Endothelial cell of umbilical vein (primary cell): ENCODE results near the gene NRXN3. TPM values are rescaled to one million over a fixed set of nuclear protein-coding genes. Genes with fewer than 3 reads are reported as not detected.

Experiments
- BruUV-seq: library from RNA; stranded (reverse); fragments of 400-500 nt; replicated peaks from 2 replicates; lab custom pipeline; 2021; lab: Mats Ljungman, UMichigan
- CTCF ChIA-PET: fragments of 300-600, 350-600 bp; sonication (Branson Sonifier 250); formaldehyde crosslinking; loops from one replicate; lab custom pipeline; 2021; ENCODE audit warnings: antibody characterized with exemption, inconsistent platforms; lab: Charles Lee
- POLR2A ChIA-PET: fragments of 300-600, 350-600 bp; sonication (Branson Sonifier 250); formaldehyde crosslinking; loops from one replicate; lab custom pipeline; 2021; ENCODE audit warnings: antibody characterized with exemption, inconsistent platforms; lab: Charles Lee
- DNase-seq: peaks from one replicate; pipeline ENCODE4 v3.0.0-alpha.2; 2011; ENCODE audit warnings: low read depth, low spot score
- FAIRE-seq: peaks from 2 replicates; lab custom pipeline; 2011; peaks lifted over from hg19 to GRCh38; lab: Jason Lieb, UNC
- H2AFZ ChIP-seq: 2 replicates; pipeline ENCODE4 v1.6.0; 2012; ENCODE audit warnings: low read depth, low read length, control low read depth, inconsistent platforms
- H3K27ac ChIP-seq: 2 replicates; pipeline ENCODE4 v1.5.1; 2011; ENCODE audit warnings: low read depth, mild to moderate bottlenecking, control low read depth, low read length, moderate library complexity; ENCODE audit not compliant: insufficient read depth
- H3K27me3 ChIP-seq, 2 experiments: 2 replicates each; pipeline versions ENCODE4 v1.6.0 to v1.6.1; 2011; ENCODE audit warnings: low read length in 2 of 2, mixed read lengths in 1 of 2; ENCODE audit not compliant: control insufficient read depth in 2 of 2, insufficient read depth in 2 of 2
- H3K36me3 ChIP-seq, 2 experiments: 2 replicates in 1 of 2; 3 replicates in 1 of 2; pipeline ENCODE4 v1.5.1; 2011; ENCODE audit warnings: low read length in 2 of 2, mild to moderate bottlenecking in 1 of 2, moderate library complexity in 1 of 2; ENCODE audit not compliant: control insufficient read depth in 2 of 2, insufficient read depth in 2 of 2; ENCODE audit errors: extremely low read depth in 1 of 2
- H3K4me1 ChIP-seq: 3 replicates; pipeline ENCODE4 v1.5.1; 2011; ENCODE audit warnings: mild to moderate bottlenecking, low read length; ENCODE audit not compliant: control insufficient read depth, insufficient read depth; ENCODE audit errors: extremely low read depth
- H3K4me2 ChIP-seq: 2 replicates; pipeline ENCODE4 v1.6.1; 2011; ENCODE audit warnings: low read length, control low read depth, mixed read lengths; ENCODE audit not compliant: insufficient read depth
- H3K4me3 ChIP-seq, 3 experiments: fragments of 200-600 bp in 1 of 3; sonication (generic), shearing (Covaris generic) in 1 of 3; replicated peaks in 1 of 3; 2 replicates each; pipeline ENCODE4 v1.5.1; 2011 to 2016; ENCODE audit warnings: control low read depth in 3 of 3, low read length in 3 of 3, mild to moderate bottlenecking in 2 of 3, inconsistent platforms in 1 of 3, low read depth in 1 of 3, moderate library complexity in 1 of 3; ENCODE audit not compliant: insufficient read depth in 1 of 3
- H3K79me2 ChIP-seq: 2 replicates; pipeline ENCODE4 v1.6.0; 2012; ENCODE audit warnings: low read length, inconsistent platforms; ENCODE audit not compliant: control insufficient read depth, insufficient read depth
- H3K9ac ChIP-seq: replicated peaks from 2 replicates; pipeline ENCODE3; 2011; ENCODE audit warnings: low read length, control low read depth; ENCODE audit not compliant: insufficient read depth; ENCODE audit errors: extremely low read depth
- H3K9me1 ChIP-seq: replicated peaks from 3 replicates; pipeline ENCODE4 v1.6.0; 2011; ENCODE audit warnings: mild to moderate bottlenecking, low read length; ENCODE audit not compliant: control insufficient read depth, insufficient read depth; ENCODE audit errors: extremely low read depth
- H3K9me3 ChIP-seq: replicated peaks from 2 replicates; pipeline ENCODE4 v1.5.1; 2012; ENCODE audit warnings: low read length, inconsistent platforms; ENCODE audit not compliant: control insufficient read depth, insufficient read depth
- H4K20me1 ChIP-seq: replicated peaks from 2 replicates; pipeline ENCODE3; 2011; ENCODE audit warnings: mild to moderate bottlenecking, low read length; ENCODE audit not compliant: control insufficient read depth, insufficient read depth; ENCODE audit errors: extremely low read depth
- EZH2 ChIP-seq: IDR thresholded peaks from 2 replicates; pipeline ENCODE4 v1.6.1; 2012; ENCODE audit warnings: borderline replicate concordance, low read depth, mild to moderate bottlenecking, moderate library complexity, low read length, inconsistent platforms; ENCODE audit not compliant: severe bottlenecking
- FOS ChIP-seq: IDR thresholded peaks from 2 replicates; pipeline ENCODE4 v1.6.1; 2011; ENCODE audit warnings: mild to moderate bottlenecking, low read length, moderate library complexity, borderline replicate concordance; ENCODE audit not compliant: insufficient read depth
- GATA2 ChIP-seq: IDR thresholded peaks from 2 replicates; pipeline ENCODE4 v1.7.0; 2011; ENCODE audit warnings: low read depth, mild to moderate bottlenecking, moderate library complexity, mixed read lengths, low read length; ENCODE audit not compliant: insufficient read length, insufficient read depth
- JUN ChIP-seq: IDR thresholded peaks from 2 replicates; pipeline ENCODE4 v1.6.1; 2011; ENCODE audit warnings: borderline replicate concordance, low read depth; ENCODE audit not compliant: insufficient read length, insufficient read depth
- MYC ChIP-seq: IDR thresholded peaks from one replicate; pipeline ENCODE4 v1.6.1; 2011; ENCODE audit warnings: mild to moderate bottlenecking, low read depth, low read length
- POLR2A ChIP-seq: IDR thresholded peaks from 2 replicates; pipeline ENCODE4 v1.6.1; 2012; ENCODE audit warnings: low read depth, mild to moderate bottlenecking, control low read depth, low read length
- POLR2AphosphoS5 ChIP-seq: IDR thresholded peaks from 2 replicates; pipeline ENCODE4 v1.6.1; 2012; ENCODE audit warnings: low read depth, mild to moderate bottlenecking, control low read depth, low read length, moderate library complexity; ENCODE audit not compliant: insufficient read depth
- dilution Hi-C: fragments of 300-500 bp; cut with MboI; formaldehyde crosslinking; loops from one replicate; pipeline ENCODE4 v1.15.0; 2019; ENCODE audit warnings: low sequenced_read_pairs; ENCODE audit not compliant: extremely low pct_ligation_motif_present
- intact Hi-C: fragments of 100-400 bp; cut with micrococcal nuclease; formaldehyde crosslinking; loops from one replicate; pipeline ENCODE4 v1.10.0; 2022
- polyA plus RNA-seq, 4 experiments: library from polyadenylated mRNA; depleted of rRNA in 3 of 4; stranded (reverse) in 3 of 4; unstranded in 1 of 4; fragments of >200 nt; gene quantifications; 2 replicates each; pipeline versions ENCODE4 v1.2.1 to v1.2.3, GENCODE V29; 2011 to 2012; ENCODE audit warnings: missing spikeins in 1 of 4
- total RNA-seq: library from RNA; stranded (reverse); gene quantifications from 2 replicates; pipeline ENCODE4 v1.2.3, GENCODE V29; 2021
- TF ChIP-seq, protein P1 (sequence below): IDR thresholded peaks from 2 replicates; pipeline ENCODE4 v1.6.1; 2011; ENCODE audit not compliant: insufficient read depth, insufficient read length
- TF ChIP-seq, protein P2 (sequence below), 2 donors: IDR thresholded peaks; 1 replicate in 1 of 2; 2 replicates in 1 of 2; pipeline ENCODE4 v1.5.1; 2011; ENCODE audit warnings: low read length in 2 of 2, mild to moderate bottlenecking in 2 of 2, moderate library complexity in 2 of 2, control low read depth in 1 of 2, inconsistent platforms in 1 of 2, low read depth in 1 of 2; ENCODE audit not compliant: insufficient read depth in 1 of 2; ENCODE audit errors: extremely low read depth in 1 of 2

NRXN3 gene
- total and polyA plus RNA-seq, 2 donors (not counting 3 experiments of a cell fraction or from before 2014, with no cell fraction given) = 0.72 to 4.2 TPM

DNA sequence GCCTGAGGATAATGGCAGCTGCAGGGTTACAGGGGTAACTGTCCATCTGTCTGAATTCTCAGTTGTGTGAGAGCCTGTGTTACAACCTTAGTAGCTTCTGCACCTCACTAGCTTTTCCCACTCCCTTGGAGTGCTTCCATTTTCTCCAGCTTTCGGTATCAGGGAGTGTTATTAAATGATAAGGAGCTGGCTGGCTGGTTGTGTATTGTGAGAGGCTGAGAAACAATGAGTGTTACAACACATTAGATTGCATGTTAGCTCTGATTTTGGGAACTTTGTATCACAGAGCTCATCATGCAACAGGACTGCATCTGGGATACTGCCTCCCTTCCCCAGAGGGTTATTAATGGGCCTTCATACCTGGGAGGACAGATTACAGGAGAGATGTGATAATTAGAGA, 1317.5 kb downstream of the NRXN3 start:
- H3K27ac ChIP-seq = no peak overlapping the region
- H3K9ac ChIP-seq = no peak overlapping the region
- H3K36me3 ChIP-seq = no peaks in the 10 kb centered on the region
- DNase-seq (no peak), FAIRE-seq (no peak)
- dilution Hi-C loops (no loop called here), intact Hi-C loops (no loop called here)
- H3K4me2 ChIP-seq = no peak overlapping the region
- H3K79me2 ChIP-seq = no peaks in the 10 kb centered on the region
- POLR2A ChIA-PET = no interaction called here
- no peaks in the 10 kb centered on the region for H4K20me1 ChIP-seq
- no peaks in the 10 kb centered on the region for H3K4me1 ChIP-seq
- TF ChIP-seq MYC (no peak), FOS (no peak), GATA2 (no peak), POLR2A (no peak), POLR2AphosphoS5 (no peak), EZH2 (no peak), JUN (no peak)
- TF ChIP-seq, protein P1, sequence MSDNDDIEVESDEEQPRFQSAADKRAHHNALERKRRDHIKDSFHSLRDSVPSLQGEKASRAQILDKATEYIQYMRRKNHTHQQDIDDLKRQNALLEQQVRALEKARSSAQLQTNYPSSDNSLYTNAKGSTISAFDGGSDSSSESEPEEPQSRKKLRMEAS = no peak
- TF ChIP-seq, protein P2, sequence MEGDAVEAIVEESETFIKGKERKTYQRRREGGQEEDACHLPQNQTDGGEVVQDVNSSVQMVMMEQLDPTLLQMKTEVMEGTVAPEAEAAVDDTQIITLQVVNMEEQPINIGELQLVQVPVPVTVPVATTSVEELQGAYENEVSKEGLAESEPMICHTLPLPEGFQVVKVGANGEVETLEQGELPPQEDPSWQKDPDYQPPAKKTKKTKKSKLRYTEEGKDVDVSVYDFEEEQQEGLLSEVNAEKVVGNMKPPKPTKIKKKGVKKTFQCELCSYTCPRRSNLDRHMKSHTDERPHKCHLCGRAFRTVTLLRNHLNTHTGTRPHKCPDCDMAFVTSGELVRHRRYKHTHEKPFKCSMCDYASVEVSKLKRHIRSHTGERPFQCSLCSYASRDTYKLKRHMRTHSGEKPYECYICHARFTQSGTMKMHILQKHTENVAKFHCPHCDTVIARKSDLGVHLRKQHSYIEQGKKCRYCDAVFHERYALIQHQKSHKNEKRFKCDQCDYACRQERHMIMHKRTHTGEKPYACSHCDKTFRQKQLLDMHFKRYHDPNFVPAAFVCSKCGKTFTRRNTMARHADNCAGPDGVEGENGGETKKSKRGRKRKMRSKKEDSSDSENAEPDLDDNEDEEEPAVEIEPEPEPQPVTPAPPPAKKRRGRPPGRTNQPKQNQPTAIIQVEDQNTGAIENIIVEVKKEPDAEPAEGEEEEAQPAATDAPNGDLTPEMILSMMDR (IDR thresholded peaks at IDR 0.05; ENCODE audit: extremely low read depth in 1 of 2, insufficient read depth in 1 of 2, low read depth in 1 of 2, low read length in 2 of 2) = no peak
- no peak overlapping the region for H2AFZ ChIP-seq
- BruUV-seq = no TSS peak
- no peaks in the 10 kb centered on the region for H3K27me3 ChIP-seq
- H3K9me3 ChIP-seq = no peaks in the 10 kb centered on the region
- no peak overlapping the region for H3K4me3 ChIP-seq
- H3K9me1 ChIP-seq = no peaks in the 10 kb centered on the region
- CTCF ChIA-PET = interaction anchor here (1.1 to 2.6 kb wide), 2 partner anchors 11 to 14 kb away, joined by 3 to 8 read pairs; no protein-coding TSS in a partner anchor
